ENCODE measurements around the gene WWOX. TPM values are rescaled to one million over a fixed set of nuclear protein-coding genes. Genes with fewer than 3 reads are reported as not detected.
A peak's percentile ranks its signal among the peaks of the same experiment; 100 is the strongest.

Gene WWOX
- total and polyA plus RNA-seq, 2 of the 13 experiments (the other 11 are each of a cell fraction or from before 2014, with no cell fraction given), result 9.1 to 37.4 TPM

DNA sequence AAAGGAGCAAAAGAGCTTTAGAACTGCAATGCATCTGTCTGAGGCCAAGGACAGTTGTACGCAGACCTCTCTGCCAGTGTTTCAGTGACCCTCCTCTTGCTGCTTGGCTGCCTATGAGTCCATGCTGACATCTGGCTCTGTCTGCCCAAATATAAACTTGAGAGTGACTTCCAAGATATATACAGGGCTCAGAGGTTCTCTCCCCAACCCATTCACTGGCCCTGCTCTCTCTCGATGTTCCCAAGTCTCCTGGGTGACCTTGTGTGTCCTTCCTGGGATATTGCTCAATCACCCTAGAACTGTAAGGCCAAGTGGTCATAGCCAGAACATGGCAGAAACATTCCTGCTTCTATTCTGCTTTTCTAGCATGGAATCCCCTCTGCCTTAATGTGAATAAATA is 716.3 kb downstream of the WWOX start:
- Histone ChIP-seq H3K9ac (ENCODE audit: insufficient read depth, low read depth, low read length) (no peak overlapping the region), H3K27me3 (ENCODE audit: control insufficient read depth in 1 of 2, insufficient read depth in 2 of 2, low read length in 2 of 2) (no peaks in the 10 kb centered on the region), H3K4me1 (ENCODE audit: insufficient read depth, low read length) (0 out of 2 replicates have a peak, but pooled peaks cover 4% of the 10 kb centered on the region), H3K9me3 (ENCODE audit: low read length) (peaks cover 3% of the 10 kb centered on the region; the same call in 1 of the 2 replicates), H3K79me2 (ENCODE audit: insufficient read depth, low read length) (no peaks in the 10 kb centered on the region), H3K4me2 (ENCODE audit: low read depth, low read length) (no peak overlapping the region), H3K27ac (ENCODE audit: extremely low read length, insufficient read depth, low read length) (no peak overlapping the region), H4K20me1 (ENCODE audit: insufficient read depth, low read length) (no peaks in the 10 kb centered on the region), H3K36me3 (replicated peaks in 1 of 2; ENCODE audit: control insufficient read depth in 1 of 2, insufficient read depth in 2 of 2, low read length in 2 of 2) (no peaks in the 10 kb centered on the region), H2AFZ (ENCODE audit: low read length) (no peak overlapping the region), H3K4me3 (replicated peaks in 1 of 3; ENCODE audit: insufficient read depth in 1 of 3, low read depth in 2 of 3, low read length in 3 of 3) (no peak overlapping the region)
- POLR2A ChIA-PET, result no interaction called here
- intact Hi-C loops (cut with micrococcal nuclease; ENCODE audit: unreplicated experiment) (no loop called here), in situ Hi-C loops (cut with HindIII; ENCODE audit: extremely low pct_ligation_motif_present, low pct_unique_long_range_greater_than_20kb) (no loop called here)
- no peak for ATAC-seq
- no peak for FAIRE-seq
- TF ChIP-seq CEBPB (IDR thresholded peaks at IDR 0.05; ENCODE audit: borderline replicate concordance, low read depth, low read length) (peak; percentile 61; the same call in 1 of the 2 replicates), ZNF883 (CRISPR knock-in tag; IDR thresholded peaks at IDR 0.05; ENCODE audit: not compliant biosample characterization) (no peak), KLF16 (CRISPR knock-in tag; IDR thresholded peaks at IDR 0.05) (no peak), MAFK (conservative IDR thresholded peaks at IDR 0.05 in 1 of 2, IDR thresholded peaks at IDR 0.05 in 1 of 2; ENCODE audit: low read length in 2 of 2) (no peak)
- TF ChIP-seq, protein P1, sequence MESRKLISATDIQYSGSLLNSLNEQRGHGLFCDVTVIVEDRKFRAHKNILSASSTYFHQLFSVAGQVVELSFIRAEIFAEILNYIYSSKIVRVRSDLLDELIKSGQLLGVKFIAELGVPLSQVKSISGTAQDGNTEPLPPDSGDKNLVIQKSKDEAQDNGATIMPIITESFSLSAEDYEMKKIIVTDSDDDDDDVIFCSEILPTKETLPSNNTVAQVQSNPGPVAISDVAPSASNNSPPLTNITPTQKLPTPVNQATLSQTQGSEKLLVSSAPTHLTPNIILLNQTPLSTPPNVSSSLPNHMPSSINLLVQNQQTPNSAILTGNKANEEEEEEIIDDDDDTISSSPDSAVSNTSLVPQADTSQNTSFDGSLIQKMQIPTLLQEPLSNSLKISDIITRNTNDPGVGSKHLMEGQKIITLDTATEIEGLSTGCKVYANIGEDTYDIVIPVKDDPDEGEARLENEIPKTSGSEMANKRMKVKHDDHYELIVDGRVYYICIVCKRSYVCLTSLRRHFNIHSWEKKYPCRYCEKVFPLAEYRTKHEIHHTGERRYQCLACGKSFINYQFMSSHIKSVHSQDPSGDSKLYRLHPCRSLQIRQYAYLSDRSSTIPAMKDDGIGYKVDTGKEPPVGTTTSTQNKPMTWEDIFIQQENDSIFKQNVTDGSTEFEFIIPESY (CRISPR knock-in tag; IDR thresholded peaks at IDR 0.05), result no peak
- CTCF ChIA-PET (ENCODE audit: low intra/inter-chr PET ratio, low total read pairs), result no interaction called here
- no peak for DNase-seq (ENCODE audit: low spot score)
- BruUV-seq (replicated peaks), result no TSS peak
- WGBS (ENCODE audit: low lambda C conversion rate), result 57% methylated on average over 2 of the region's 2 CpGs

DNA sequence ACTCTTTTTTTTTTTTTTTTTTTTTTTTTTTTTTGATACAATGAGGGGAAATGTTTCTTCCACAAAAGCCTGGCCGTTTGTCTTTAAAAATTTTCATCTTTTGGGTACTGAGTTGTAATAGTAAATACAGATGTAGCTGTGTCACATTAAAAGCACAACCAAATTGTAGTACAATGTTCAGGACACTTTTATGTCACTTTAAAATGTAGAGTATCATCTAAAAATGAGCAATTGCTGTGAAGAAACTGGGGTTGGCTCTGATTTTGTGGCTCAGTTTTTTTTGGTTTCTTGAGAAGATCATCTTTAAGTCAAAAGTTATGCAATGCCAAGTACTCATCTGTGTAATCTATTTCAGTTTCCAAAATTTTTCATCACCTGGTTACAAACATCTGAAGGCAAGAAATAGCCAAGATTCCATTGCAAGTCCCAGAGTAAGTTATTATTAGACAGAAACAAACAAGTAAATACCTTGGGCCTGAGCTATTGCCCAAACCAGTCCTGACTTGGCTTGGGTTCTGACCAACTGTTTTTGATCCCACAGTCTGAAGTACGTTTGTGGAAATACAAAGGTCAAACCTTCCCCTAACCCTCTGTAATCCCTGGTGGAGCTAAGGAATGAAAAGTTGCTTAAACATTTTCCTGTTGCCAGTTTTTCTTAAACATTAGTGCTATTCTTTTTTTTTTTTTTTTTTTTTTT is 717.2 kb downstream of the WWOX start:
- ChIA-PET POLR2A (no interaction called here), CTCF (ENCODE audit: low intra/inter-chr PET ratio, low total read pairs) (no interaction called here)
- no peak overlapping the region for H2AFZ ChIP-seq (ENCODE audit: low read length)
- 6% methylated on average over 2 of the region's 2 CpGs for WGBS (ENCODE audit: low lambda C conversion rate)
- in situ Hi-C loops (cut with HindIII; ENCODE audit: extremely low pct_ligation_motif_present, low pct_unique_long_range_greater_than_20kb), result no loop called here
- no peak overlapping the region for H3K9ac ChIP-seq (ENCODE audit: insufficient read depth, low read depth, low read length)
- H3K79me2 ChIP-seq (ENCODE audit: insufficient read depth, low read length), result no peaks in the 10 kb centered on the region
- no peaks in the 10 kb centered on the region for H3K36me3 ChIP-seq (replicated peaks in 1 of 2; ENCODE audit: control insufficient read depth in 1 of 2, insufficient read depth in 2 of 2, low read length in 2 of 2)
- no TSS peak for BruUV-seq (replicated peaks)
- peaks cover 13% of the 10 kb centered on the region for H3K9me3 ChIP-seq (ENCODE audit: low read length)
- no peaks in the 10 kb centered on the region for H4K20me1 ChIP-seq (ENCODE audit: insufficient read depth, low read length)
- no peak overlapping the region for H3K27ac ChIP-seq (ENCODE audit: extremely low read length, insufficient read depth, low read length)
- FAIRE-seq (peak; percentile 21), ATAC-seq (no peak), DNase-seq (ENCODE audit: low spot score) (no peak)
- 0 out of 2 replicates have a peak, but pooled peaks cover 4% of the 10 kb centered on the region for H3K4me1 ChIP-seq (ENCODE audit: insufficient read depth, low read length)
- no peaks in the 10 kb centered on the region for H3K27me3 ChIP-seq (ENCODE audit: control insufficient read depth in 1 of 2, insufficient read depth in 2 of 2, low read length in 2 of 2)
- H3K4me3 ChIP-seq (replicated peaks in 1 of 3; ENCODE audit: insufficient read depth in 1 of 3, low read depth in 2 of 3, low read length in 3 of 3), result no peak overlapping the region
- intact Hi-C loops (cut with micrococcal nuclease; ENCODE audit: unreplicated experiment), result no loop called here
- no peak overlapping the region for H3K4me2 ChIP-seq (ENCODE audit: low read depth, low read length)
- TF ChIP-seq ZNF839 (CRISPR knock-in tag; IDR thresholded peaks at IDR 0.05; ENCODE audit: borderline replicate concordance) (no peak), CEBPB (IDR thresholded peaks at IDR 0.05; ENCODE audit: borderline replicate concordance, low read depth, low read length) (peak; percentile 30; the same call in 1 of the 2 replicates)
